Measurements from ENCODE around the gene ACO2.

DNA sequence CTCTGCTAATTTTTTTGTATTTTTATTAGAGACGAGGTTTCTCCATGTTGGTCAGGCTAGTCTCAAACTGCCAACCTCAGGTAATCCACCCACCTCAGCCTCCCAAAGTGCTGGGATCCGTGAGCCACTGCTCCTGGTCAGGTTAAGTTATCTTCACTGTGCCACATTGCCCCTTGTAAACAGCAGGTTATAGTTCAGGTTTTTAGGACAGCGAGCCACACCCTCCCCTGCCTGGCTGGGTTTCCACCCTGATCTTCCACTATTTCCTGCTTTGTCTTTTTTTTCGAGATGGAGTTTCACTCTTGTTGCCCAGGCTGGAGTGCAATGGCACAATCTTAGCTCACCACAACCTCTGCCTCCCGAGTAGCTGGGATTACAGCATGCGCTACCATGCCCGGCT is 16.1 kb downstream of the ACO2 start:
- TF ChIP-seq, protein P1, sequence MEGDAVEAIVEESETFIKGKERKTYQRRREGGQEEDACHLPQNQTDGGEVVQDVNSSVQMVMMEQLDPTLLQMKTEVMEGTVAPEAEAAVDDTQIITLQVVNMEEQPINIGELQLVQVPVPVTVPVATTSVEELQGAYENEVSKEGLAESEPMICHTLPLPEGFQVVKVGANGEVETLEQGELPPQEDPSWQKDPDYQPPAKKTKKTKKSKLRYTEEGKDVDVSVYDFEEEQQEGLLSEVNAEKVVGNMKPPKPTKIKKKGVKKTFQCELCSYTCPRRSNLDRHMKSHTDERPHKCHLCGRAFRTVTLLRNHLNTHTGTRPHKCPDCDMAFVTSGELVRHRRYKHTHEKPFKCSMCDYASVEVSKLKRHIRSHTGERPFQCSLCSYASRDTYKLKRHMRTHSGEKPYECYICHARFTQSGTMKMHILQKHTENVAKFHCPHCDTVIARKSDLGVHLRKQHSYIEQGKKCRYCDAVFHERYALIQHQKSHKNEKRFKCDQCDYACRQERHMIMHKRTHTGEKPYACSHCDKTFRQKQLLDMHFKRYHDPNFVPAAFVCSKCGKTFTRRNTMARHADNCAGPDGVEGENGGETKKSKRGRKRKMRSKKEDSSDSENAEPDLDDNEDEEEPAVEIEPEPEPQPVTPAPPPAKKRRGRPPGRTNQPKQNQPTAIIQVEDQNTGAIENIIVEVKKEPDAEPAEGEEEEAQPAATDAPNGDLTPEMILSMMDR (IDR thresholded peaks at IDR 0.05), result no peak
- no peak for TF ChIP-seq POLR2A (IDR thresholded peaks at IDR 0.05)
